OCI-LY1 (cell line): Measurements from ENCODE around the gene PCDHGA1.

Experiments
- EZH2 ChIP-seq: fragments of 200-600 bp; sonication (generic), shearing (Covaris generic); IDR thresholded peaks from 2 replicates; pipeline ENCODE4 v1.8.0; 2017; ENCODE audit warnings: borderline replicate concordance, mixed run types, mild to moderate bottlenecking, antibody characterized with exemption, low read length, moderate library complexity, mixed read lengths
- TF ChIP-seq, protein P1 (sequence below): fragments of 200-600 bp; sonication (generic), shearing (Covaris generic); IDR thresholded peaks from 2 replicates; pipeline ENCODE4 v1.5.1; 2017; ENCODE audit warnings: mild to moderate bottlenecking, antibody characterized with exemption, low read length, moderate library complexity, mixed read lengths

DNA sequence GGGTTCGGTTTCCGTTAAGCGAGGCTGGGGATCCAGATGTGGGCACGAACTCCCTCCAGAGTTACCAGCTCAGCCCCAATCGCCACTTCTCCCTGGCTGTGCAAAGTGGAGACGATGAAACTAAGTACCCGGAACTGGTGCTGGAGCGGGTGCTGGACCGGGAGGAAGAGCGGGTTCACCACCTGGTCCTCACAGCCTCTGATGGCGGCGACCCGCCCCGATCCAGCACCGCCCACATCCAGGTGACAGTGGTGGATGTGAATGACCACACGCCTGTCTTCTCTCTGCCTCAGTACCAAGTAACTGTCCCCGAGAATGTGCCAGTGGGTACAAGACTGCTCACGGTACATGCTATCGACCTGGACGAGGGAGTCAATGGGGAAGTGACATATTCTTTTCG lies 53.0 kb downstream of the PCDHGA1 start:
- TF ChIP-seq, protein P1, sequence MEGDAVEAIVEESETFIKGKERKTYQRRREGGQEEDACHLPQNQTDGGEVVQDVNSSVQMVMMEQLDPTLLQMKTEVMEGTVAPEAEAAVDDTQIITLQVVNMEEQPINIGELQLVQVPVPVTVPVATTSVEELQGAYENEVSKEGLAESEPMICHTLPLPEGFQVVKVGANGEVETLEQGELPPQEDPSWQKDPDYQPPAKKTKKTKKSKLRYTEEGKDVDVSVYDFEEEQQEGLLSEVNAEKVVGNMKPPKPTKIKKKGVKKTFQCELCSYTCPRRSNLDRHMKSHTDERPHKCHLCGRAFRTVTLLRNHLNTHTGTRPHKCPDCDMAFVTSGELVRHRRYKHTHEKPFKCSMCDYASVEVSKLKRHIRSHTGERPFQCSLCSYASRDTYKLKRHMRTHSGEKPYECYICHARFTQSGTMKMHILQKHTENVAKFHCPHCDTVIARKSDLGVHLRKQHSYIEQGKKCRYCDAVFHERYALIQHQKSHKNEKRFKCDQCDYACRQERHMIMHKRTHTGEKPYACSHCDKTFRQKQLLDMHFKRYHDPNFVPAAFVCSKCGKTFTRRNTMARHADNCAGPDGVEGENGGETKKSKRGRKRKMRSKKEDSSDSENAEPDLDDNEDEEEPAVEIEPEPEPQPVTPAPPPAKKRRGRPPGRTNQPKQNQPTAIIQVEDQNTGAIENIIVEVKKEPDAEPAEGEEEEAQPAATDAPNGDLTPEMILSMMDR, result no peak
- TF ChIP-seq EZH2, result no peak
